Measurements from ENCODE around the gene CHURC1. TPM values are rescaled to one million over a fixed set of nuclear protein-coding genes. Genes with fewer than 3 reads are reported as not detected.

The CHURC1 gene
- total and polyA plus RNA-seq, 2 of the 13 experiments (the other 11 are each of a cell fraction or from before 2014, with no cell fraction given): 41.1 to 74.4 TPM

DNA sequence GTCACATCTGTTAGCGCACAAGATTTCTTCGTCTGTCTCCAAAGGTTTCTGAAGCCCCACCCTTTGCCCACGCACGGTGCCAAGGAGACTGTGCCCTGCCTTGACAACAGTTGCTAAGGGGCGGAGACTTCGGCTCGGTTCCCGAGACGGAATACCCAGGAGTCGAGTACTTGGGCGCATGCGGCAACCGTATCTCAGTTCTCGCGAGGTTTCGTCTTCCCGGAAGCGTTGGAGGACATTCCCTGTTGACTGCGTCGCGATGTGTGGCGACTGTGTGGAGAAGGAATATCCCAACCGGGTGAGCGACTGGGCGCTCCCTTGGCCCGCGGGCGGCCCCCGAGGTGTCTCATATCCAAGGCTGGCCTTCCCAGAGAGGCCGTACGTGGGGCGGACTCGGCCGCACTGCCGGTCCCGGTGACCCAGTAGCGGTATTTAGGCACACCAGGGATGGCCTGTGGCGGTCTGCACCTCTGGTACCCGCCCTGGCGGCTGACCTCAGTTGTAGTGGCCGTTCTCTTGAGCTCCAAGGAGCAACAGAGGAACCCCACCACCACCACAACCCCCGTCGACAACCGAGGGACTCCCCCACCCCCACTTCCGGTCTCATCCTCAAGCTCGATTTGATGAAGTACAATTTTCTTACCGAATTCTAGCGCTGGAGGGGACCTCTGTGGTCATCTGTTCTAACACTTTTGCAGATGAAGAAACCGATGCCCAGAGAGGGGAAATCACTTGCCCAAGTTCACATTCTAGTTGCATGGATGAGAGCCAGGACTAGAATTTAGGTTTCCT is at the start of gene CHURC1 (continued):
- TF ChIP-seq ZNF773 (CRISPR knock-in tag; IDR thresholded peaks at IDR 0.05; ENCODE audit: borderline replicate concordance): no peak
- peak; percentile 97 for TF ChIP-seq RFX1 (IDR thresholded peaks at IDR 0.05)
- TF ChIP-seq UBTF (CRISPR knock-in tag; IDR thresholded peaks at IDR 0.05): no peak; the same call in 1 of the 2 replicates
- TF ChIP-seq NBN (conservative IDR thresholded peaks at IDR 0.05): no peak
- peak; percentile 27; the same call in 1 of the 2 replicates for TF ChIP-seq ZNF614 (CRISPR knock-in tag; IDR thresholded peaks at IDR 0.05; ENCODE audit: borderline replicate concordance)
- no peak for TF ChIP-seq TBX3 (IDR thresholded peaks at IDR 0.05; ENCODE audit: borderline replicate concordance)
- TF ChIP-seq MAZ (IDR thresholded peaks at IDR 0.05; ENCODE audit: borderline replicate concordance, low read depth, low read length): no peak
- TF ChIP-seq MAZ (CRISPR knock-in tag; IDR thresholded peaks at IDR 0.05; ENCODE audit: low read depth): peak; percentile 65; the same call in 1 of the 2 replicates
- TF ChIP-seq ZNF549 (CRISPR knock-in tag; IDR thresholded peaks at IDR 0.05): no peak
- no peak for TF ChIP-seq HES4 (CRISPR knock-in tag; IDR thresholded peaks at IDR 0.05; ENCODE audit: borderline replicate concordance)
- TF ChIP-seq, protein P1, sequence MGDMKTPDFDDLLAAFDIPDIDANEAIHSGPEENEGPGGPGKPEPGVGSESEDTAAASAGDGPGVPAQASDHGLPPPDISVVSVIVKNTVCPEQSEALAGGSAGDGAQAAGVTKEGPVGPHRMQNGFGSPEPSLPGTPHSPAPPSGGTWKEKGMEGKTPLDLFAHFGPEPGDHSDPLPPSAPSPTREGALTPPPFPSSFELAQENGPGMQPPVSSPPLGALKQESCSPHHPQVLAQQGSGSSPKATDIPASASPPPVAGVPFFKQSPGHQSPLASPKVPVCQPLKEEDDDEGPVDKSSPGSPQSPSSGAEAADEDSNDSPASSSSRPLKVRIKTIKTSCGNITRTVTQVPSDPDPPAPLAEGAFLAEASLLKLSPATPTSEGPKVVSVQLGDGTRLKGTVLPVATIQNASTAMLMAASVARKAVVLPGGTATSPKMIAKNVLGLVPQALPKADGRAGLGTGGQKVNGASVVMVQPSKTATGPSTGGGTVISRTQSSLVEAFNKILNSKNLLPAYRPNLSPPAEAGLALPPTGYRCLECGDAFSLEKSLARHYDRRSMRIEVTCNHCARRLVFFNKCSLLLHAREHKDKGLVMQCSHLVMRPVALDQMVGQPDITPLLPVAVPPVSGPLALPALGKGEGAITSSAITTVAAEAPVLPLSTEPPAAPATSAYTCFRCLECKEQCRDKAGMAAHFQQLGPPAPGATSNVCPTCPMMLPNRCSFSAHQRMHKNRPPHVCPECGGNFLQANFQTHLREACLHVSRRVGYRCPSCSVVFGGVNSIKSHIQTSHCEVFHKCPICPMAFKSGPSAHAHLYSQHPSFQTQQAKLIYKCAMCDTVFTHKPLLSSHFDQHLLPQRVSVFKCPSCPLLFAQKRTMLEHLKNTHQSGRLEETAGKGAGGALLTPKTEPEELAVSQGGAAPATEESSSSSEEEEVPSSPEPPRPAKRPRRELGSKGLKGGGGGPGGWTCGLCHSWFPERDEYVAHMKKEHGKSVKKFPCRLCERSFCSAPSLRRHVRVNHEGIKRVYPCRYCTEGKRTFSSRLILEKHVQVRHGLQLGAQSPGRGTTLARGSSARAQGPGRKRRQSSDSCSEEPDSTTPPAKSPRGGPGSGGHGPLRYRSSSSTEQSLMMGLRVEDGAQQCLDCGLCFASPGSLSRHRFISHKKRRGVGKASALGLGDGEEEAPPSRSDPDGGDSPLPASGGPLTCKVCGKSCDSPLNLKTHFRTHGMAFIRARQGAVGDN (CRISPR knock-in tag; IDR thresholded peaks at IDR 0.05): peak; percentile 84
- TF ChIP-seq ZNF670 (CRISPR knock-in tag; IDR thresholded peaks at IDR 0.05; ENCODE audit: borderline replicate concordance): no peak
- TF ChIP-seq ZNF121 (CRISPR knock-in tag; IDR thresholded peaks at IDR 0.05): no peak
- no peak for TF ChIP-seq IKZF1 (IDR thresholded peaks at IDR 0.05)
- TF ChIP-seq, protein P2, sequence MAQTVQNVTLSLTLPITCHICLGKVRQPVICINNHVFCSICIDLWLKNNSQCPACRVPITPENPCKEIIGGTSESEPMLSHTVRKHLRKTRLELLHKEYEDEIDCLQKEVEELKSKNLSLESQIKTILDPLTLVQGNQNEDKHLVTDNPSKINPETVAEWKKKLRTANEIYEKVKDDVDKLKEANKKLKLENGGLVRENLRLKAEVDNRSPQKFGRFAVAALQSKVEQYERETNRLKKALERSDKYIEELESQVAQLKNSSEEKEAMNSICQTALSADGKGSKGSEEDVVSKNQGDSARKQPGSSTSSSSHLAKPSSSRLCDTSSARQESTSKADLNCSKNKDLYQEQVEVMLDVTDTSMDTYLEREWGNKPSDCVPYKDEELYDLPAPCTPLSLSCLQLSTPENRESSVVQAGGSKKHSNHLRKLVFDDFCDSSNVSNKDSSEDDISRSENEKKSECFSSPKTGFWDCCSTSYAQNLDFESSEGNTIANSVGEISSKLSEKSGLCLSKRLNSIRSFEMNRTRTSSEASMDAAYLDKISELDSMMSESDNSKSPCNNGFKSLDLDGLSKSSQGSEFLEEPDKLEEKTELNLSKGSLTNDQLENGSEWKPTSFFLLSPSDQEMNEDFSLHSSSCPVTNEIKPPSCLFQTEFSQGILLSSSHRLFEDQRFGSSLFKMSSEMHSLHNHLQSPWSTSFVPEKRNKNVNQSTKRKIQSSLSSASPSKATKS (CRISPR knock-in tag; IDR thresholded peaks at IDR 0.05): no peak
- peak; percentile 44; the same call in 1 of the 2 replicates for TF ChIP-seq CREM (IDR thresholded peaks at IDR 0.05)
- TF ChIP-seq CREM (CRISPR knock-in tag; IDR thresholded peaks at IDR 0.05): no peak
- no peak for TF ChIP-seq ESRRA (CRISPR knock-in tag; IDR thresholded peaks at IDR 0.05; ENCODE audit: low read depth)
- no peak for TF ChIP-seq ZFP82 (CRISPR knock-in tag; IDR thresholded peaks at IDR 0.05; ENCODE audit: borderline replicate concordance)
- TF ChIP-seq ZBTB21 (CRISPR knock-in tag; IDR thresholded peaks at IDR 0.05): no peak
- peak; percentile 89 for TF ChIP-seq SNAI1 (CRISPR knock-in tag; IDR thresholded peaks at IDR 0.05; ENCODE audit: borderline replicate concordance)
- peak; percentile 58; the same call in 1 of the 2 replicates for TF ChIP-seq DMAP1 (CRISPR knock-in tag; IDR thresholded peaks at IDR 0.05)
- no peak for TF ChIP-seq ATM (IDR thresholded peaks at IDR 0.05; ENCODE audit: borderline replicate concordance)
